Tibial nerve (tissue), 4 donors: Measurements from ENCODE around the gene WDR72. TPM values are rescaled to one million over a fixed set of nuclear protein-coding genes. Genes with fewer than 3 reads are reported as not detected.
"Not testable (repeated sequence)": the region's sequence is repeated elsewhere in the genome, so short reads cannot be mapped to it uniquely, and the experiment has no call there.

Source experiments
- DNase-seq, 2 donors: peaks; one replicate each; pipeline ENCODE4 v3.0.0-alpha.2; 2019; ENCODE audit warnings: low spot score in 2 of 2
- H3K27ac ChIP-seq, 4 donors: fragments of 200-600 bp; sonication (generic) in 3 of 4; one replicate each; pipeline ENCODE4 v1.5.1; 2017 to 2019; ENCODE audit warnings: mild to moderate bottlenecking in 1 of 4
- H3K27me3 ChIP-seq, 2 donors: fragments of 200-600 bp; sonication (generic) in 1 of 2; one replicate each; pipeline versions ENCODE4 v1.5.1 to v1.6.0; 2017 to 2019
- H3K36me3 ChIP-seq, 3 donors: fragments of 200-600 bp; sonication (generic); one replicate each; pipeline ENCODE4 v1.5.1; 2018 to 2019
- H3K4me1 ChIP-seq, 4 donors: fragments of 200-600 bp; sonication (generic) in 3 of 4; one replicate each; pipeline ENCODE4 v1.5.1; 2017 to 2019
- H3K4me3 ChIP-seq, 4 donors: fragments of 200-600 bp; sonication (generic) in 3 of 4; one replicate each; pipeline ENCODE4 v1.5.1; 2017 to 2019; ENCODE audit warnings: mild to moderate bottlenecking in 1 of 4, moderate library complexity in 1 of 4
- H3K9me3 ChIP-seq, 4 donors: fragments of 200-600 bp; sonication (generic) in 3 of 4; one replicate each; pipeline ENCODE4 v1.5.1; 2017 to 2019
- CTCF ChIP-seq, 5 experiments: fragments of 200-600 bp in 3 of 5; fragments of 450-650 bp in 2 of 5; sonication (generic) in 3 of 5; IDR thresholded peaks; one replicate each; pipeline ENCODE4 v1.5.1; 2016 to 2019; ENCODE audit warnings: antibody characterized with exemption in 5 of 5, mild to moderate bottlenecking in 3 of 5, moderate library complexity in 2 of 5
- EP300 ChIP-seq, 2 donors: sonication (generic); formaldehyde crosslinking; IDR thresholded peaks; one replicate each; pipeline ENCODE4 v1.6.1; 2017; ENCODE audit warnings: antibody characterized with exemption in 2 of 2, mild to moderate bottlenecking in 1 of 2
- POLR2A ChIP-seq, 2 donors: fragments of 450-650 bp; IDR thresholded peaks; one replicate each; pipeline ENCODE4 v1.6.1; 2017; ENCODE audit warnings: antibody characterized with exemption in 2 of 2, mild to moderate bottlenecking in 2 of 2, moderate library complexity in 2 of 2
- whole genome bisulfite sequencing, 2 donors: methylation state at CpG; one replicate each; pipeline ENCODE4 v1.1.5; 2018; 5-methylcytosine and 5-hydroxymethylcytosine counted together
- total RNA-seq, 4 donors: library from RNA; depleted of rRNA; stranded (reverse); fragments of >200 nt; gene quantifications; one replicate each; pipeline ENCODE4 v1.1.0, GENCODE V29; 2016

The WDR72 gene
- total RNA-seq, 4 donors from 2014 or later = not detected

- no peak for DNase-seq
Observed at GRCh38 chr15:53693729-53694475, 65.6 kb downstream of the WDR72 start.

GRCh38 chr15:53684162-53684561 is 75.3 kb downstream of the WDR72 start:
- not testable (repeated sequence) for H3K4me1 ChIP-seq, H3K27ac ChIP-seq, H3K9me3 ChIP-seq, H3K36me3 ChIP-seq, DNase-seq, H3K27me3 ChIP-seq, H3K4me3 ChIP-seq
- 86 to 87% methylated on average over 23 of the region's 23 CpGs for WGBS, 2 donors

More at GRCh38 chr15:53693729-53694475, 65.6 kb downstream of the WDR72 start:
- Histone ChIP-seq H3K27ac (no peak overlapping the region), H3K36me3 (no peaks in the 10 kb centered on the region), H3K4me3 (no peak overlapping the region), H3K27me3 (no peaks in the 10 kb centered on the region), H3K9me3 (no peaks in the 10 kb centered on the region), H3K4me1 (no peaks in the 10 kb centered on the region)
- 34 to 39% methylated on average over 7 of the region's 7 CpGs for WGBS, 2 donors
- TF ChIP-seq POLR2A (IDR thresholded peaks at IDR 0.05) (no peak), CTCF (IDR thresholded peaks at IDR 0.05) (no peak), EP300 (IDR thresholded peaks at IDR 0.05) (no peak)

- WGBS, 2 donors = 20 to 47% methylated on average over 5 of the region's 5 CpGs
- Histone ChIP-seq H3K4me3 (no peak overlapping the region), H3K9me3 (no peaks in the 10 kb centered on the region), H3K4me1 (no peaks in the 10 kb centered on the region), H3K27ac (no peak overlapping the region), H3K27me3 (no peaks in the 10 kb centered on the region), H3K36me3 (no peaks in the 10 kb centered on the region)
- TF ChIP-seq POLR2A (IDR thresholded peaks at IDR 0.05) = no peak
- TF ChIP-seq CTCF (IDR thresholded peaks at IDR 0.05) = no peak
- no peak for TF ChIP-seq EP300 (IDR thresholded peaks at IDR 0.05)
- no peak for DNase-seq
Observed at GRCh38 chr15:53681056-53681455, 78.4 kb downstream of the WDR72 start.

GRCh38 chr15:53675832-53676231 is 83.6 kb downstream of the WDR72 start:
- no peak for DNase-seq
- Histone ChIP-seq H3K36me3 (no peaks in the 10 kb centered on the region), H3K9me3 (no peaks in the 10 kb centered on the region), H3K27ac (no peak overlapping the region), H3K27me3 (no peaks in the 10 kb centered on the region), H3K4me3 (no peak overlapping the region), H3K4me1 (no peaks in the 10 kb centered on the region)
- TF ChIP-seq POLR2A (IDR thresholded peaks at IDR 0.05) = no peak
- TF ChIP-seq CTCF (IDR thresholded peaks at IDR 0.05) = no peak
- no peak for TF ChIP-seq EP300 (IDR thresholded peaks at IDR 0.05)

- Histone ChIP-seq H3K27ac (no peak overlapping the region), H3K4me1 (no peaks in the 10 kb centered on the region), H3K4me3 (no peak overlapping the region), H3K9me3 (no peaks in the 10 kb centered on the region), H3K27me3 (no peaks in the 10 kb centered on the region), H3K36me3 (no peaks in the 10 kb centered on the region)
- DNase-seq = no peak
- TF ChIP-seq POLR2A (IDR thresholded peaks at IDR 0.05) (no peak), EP300 (IDR thresholded peaks at IDR 0.05) (no peak), CTCF (IDR thresholded peaks at IDR 0.05) (no peak)
- WGBS, 2 donors = 33 to 34% methylated on average over 4 of the region's 4 CpGs
Observed at GRCh38 chr15:53671545-53671944, 87.9 kb downstream of the WDR72 start.
